ELR (cell line): Measurements from ENCODE around the gene CTTNBP2.

ENCODE experiments used
- DNase-seq: peaks from one replicate; pipeline ENCODE4 v3.0.0-alpha.2; 2015; ENCODE audit warnings: low read depth

CTTNBP2 gene

DNA sequence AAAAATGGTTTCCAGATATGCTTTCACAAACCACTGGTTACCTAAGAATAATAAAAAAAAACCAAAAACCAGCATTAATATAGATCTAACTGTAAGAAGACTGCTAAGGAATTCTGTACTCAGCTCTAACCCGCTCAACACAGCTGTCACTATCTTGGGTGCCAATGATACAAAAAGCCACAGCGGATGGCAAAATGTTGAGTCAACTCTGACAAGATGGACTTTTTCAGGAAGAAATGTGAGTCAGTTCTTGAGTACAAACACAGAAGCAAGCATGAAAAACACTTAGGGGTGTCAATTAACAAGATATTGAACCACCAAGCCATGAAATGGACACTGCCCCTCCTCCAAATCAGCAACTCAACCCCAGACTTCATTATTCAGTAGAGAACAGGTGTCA, 55.0 kb downstream of the CTTNBP2 start:
- no peak for DNase-seq

GRCh38 chr7:117816727-117817126, 56.5 kb downstream of the CTTNBP2 start:
- peak; percentile 64 for DNase-seq

- no peak for DNase-seq
Measured at GRCh38 chr7:117811696-117812095, 61.5 kb downstream of the CTTNBP2 start.

DNA sequence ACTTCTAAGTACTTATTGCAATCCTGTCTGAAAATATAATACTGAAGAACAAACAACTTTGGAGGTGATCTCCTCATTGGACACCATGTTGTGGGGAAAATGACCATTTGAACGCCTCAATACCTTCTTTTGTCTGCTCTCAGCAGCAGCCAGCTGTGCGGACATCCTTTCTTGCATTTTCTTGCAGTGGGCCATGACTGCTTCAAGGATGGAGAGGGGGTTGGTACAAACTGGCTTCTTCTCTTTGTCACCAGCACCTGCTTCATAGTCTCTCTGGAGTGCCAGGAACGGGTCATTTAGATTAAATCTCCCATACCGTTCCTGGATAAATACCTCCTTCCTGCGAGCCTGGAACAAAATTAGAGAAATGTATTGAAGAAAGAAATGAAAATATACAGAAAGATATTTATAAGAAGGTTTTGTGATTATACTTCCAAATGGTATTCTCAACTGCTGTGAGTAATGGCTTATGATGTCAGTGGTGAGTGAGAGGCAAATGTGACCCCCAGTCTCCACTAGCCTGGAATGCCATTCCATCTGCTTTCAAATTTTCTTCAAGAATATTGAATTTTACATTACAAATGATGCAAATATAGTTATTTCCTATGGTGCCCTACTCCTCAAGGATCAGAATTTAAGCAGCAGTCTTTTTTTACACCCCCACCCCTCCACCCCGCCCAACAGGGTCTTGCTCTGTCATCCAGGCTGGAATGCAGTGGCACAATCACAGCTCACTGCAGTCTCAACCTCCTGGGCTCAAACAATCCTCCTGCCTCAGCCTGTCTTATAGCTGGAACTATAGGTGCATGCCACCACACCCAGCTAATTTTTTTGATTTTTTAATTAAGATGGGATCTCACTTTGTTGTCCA, 62.4 kb downstream of the CTTNBP2 start:
- DNase-seq, result peak; percentile 71

DNA sequence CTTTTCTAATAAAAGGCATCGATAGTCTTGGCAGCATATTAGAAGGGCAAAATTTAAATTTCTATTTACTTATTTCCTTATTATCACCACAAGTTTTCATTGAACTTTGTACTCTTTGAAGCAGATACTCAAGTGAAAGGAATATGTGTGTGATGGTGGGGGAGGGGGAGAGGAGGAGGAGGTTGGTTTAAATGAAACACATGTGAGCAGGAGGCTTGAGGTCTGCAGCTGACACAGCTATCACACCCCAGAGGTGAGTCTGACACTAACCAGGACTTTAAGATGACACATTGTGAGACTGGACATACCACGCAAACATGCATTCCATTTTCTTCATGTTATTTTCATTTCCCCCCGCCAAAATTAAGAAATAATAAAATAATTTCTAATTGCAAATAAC, 63.3 kb downstream of the CTTNBP2 start:
- peak; percentile 27 for DNase-seq

GRCh38 chr7:117808910-117809705, 64.1 kb downstream of the CTTNBP2 start:
- no peak for DNase-seq

DNA sequence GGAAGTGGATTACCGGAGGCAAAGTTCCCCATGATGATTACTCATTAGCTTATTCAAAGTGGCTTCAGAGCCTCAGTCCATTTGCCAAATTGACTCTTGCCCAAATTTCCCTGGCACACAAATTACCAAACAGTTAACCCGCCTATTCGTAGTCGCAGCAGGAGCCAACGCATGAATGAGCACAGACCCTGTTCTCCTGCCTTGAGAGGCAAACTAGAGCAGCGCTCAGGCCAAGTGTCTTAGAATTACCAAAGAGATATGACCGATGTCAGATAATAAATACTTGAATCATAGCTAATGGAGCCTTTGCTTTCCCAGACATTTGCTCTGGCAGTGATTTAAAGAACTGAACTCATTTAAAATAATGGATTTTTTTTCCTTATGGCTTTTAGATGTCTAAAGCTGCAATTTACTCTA, 64.9 kb downstream of the CTTNBP2 start:
- DNase-seq, result no peak

GRCh38 chr7:117807676-117808075, 65.6 kb downstream of the CTTNBP2 start:
- DNase-seq, result no peak

DNA sequence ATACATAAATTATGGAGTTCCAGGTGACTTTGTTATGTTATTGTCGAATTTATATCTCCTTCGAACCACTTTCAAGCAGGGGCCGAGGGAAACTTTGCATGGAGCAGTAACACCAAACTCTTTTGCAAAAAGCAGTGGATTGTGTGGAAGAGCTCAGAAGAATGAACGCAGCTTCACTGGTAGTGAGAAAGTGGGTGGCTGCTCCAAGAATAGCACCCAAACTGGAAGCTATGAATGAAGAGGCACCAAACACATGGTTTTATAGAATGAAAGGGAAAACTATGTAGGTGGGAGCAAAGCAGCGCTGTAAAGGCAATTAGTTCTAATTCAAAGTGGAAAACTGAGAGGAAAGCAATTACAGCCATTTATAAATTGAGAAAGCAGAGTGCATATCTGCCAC, 67.2 kb downstream of the CTTNBP2 start:
- no peak for DNase-seq

GRCh38 chr7:117805241-117805640, 68.0 kb downstream of the CTTNBP2 start:
- no peak for DNase-seq

GRCh38 chr7:117803476-117803875, 69.8 kb downstream of the CTTNBP2 start:
- no peak for DNase-seq

DNA sequence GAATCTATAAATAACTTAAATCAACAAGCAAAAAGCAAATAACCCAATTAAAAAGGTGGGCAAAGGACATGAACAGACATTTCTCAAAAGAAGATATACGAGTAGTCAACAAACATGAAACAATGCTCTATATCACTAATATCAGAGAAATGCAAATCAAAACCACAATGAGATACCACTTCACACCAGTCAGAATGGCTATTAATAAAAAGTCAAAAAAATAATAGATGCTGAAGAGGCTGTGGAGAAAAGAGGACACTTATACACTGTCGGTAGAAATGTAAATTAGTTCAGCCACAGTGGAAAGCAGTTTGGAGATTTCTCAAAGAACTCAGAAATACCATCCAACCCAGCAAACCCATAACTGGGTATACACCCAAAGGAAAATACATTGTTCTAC, 70.6 kb downstream of the CTTNBP2 start:
- no peak for DNase-seq

GRCh38 chr7:117800841-117801240, 72.4 kb downstream of the CTTNBP2 start:
- DNase-seq, result peak; percentile 41

DNA sequence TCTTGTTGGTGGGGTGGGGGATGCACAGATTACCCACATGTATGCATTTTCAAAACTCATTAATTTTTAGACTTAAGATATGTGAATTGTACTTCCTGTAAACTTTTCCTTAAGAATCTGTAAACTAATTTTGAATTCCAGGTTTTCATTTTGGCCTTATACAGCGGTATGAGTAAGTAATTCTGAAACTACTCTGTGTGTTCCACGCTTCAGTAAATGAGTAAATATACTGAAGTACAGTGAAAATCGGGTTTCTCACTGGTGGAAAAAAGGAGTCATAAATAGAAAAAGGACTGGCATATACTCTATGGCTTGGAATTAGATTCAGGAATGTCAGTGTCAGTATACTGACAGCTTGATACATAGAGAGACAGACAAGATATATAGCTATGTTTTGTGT, 72.8 kb downstream of the CTTNBP2 start:
- no peak for DNase-seq

DNA sequence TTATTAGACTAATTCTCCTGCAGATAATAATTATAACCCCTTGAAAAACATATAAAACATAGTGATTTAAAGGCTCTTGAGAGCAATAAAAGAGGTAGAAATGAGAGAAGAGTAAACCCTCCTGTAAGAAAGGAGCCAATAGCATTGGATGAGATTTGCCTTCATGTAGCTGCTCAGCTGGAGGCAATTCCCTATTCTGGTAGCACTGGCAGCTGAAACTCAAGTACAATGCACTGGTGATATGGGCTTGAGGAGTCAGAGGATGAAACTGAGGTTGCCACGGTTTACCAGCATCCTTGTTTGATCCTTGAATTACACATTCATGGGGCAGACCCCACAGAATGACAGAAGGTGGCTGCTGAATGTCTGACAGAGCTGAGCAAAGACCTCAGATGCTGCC, 76.4 kb downstream of the CTTNBP2 start:
- no peak for DNase-seq

GRCh38 chr7:117793976-117794375, 79.3 kb downstream of the CTTNBP2 start:
- no peak for DNase-seq

GRCh38 chr7:117793521-117793920, 79.7 kb downstream of the CTTNBP2 start:
- DNase-seq, result no peak

- no peak for DNase-seq
Measured at GRCh38 chr7:117791877-117792780, 81.1 kb downstream of the CTTNBP2 start.

DNA sequence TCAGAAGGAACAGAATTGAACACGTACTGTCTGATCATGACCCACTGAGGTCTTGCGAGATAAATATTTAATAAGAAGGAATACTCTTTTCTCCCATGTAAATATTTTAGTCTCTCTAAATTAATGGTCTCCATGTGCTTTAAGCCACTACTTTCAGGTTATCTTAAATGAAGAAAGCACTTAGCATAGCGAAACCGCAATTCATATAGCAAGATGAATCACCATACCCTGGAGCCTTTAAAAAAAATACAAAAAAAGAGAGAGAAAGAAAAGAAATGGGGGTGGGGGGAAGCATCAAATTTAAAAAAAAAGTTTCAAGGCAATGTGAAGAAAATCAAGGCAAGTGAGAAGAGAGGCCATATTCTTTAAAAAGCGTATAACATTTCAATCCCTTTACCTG, 82.5 kb downstream of the CTTNBP2 start:
- peak; percentile 34 for DNase-seq

DNA sequence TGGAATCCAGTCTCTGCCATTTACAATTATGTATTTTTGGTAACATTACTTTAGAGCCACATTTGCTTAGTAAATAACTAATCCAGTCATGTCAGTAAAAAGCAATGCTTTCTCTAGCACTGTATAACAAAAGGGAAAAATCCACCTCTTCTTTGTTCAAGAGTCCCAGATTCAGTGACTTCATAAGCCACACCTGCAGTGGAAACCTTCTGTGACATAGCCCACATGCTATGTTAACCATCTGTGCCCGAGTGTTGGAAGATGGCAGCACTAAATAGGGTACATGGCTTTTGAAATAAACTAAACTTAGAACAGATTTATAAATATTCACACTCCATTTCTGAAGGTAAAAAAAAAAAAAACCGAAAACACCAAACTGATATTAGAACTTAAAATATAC, 83.0 kb downstream of the CTTNBP2 start:
- no peak for DNase-seq

DNA sequence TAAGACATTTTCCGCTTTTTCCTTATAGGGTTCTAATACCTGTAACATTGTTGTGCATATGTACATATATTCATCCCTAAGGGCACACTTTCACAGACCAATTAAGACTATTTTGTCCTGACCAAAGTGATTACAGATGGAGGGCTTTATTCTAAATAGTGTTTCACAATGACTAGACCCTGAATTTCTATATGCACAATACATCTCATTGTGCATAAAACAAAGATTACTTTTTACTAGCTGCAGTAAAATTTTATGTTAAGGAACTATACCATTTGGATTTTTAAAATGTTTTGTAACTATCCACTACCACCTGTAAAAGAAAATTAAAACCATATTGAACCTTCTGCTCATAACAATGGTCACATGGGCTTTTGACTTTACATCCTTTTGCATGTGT, 87.8 kb downstream of the CTTNBP2 start:
- DNase-seq, result no peak

DNA sequence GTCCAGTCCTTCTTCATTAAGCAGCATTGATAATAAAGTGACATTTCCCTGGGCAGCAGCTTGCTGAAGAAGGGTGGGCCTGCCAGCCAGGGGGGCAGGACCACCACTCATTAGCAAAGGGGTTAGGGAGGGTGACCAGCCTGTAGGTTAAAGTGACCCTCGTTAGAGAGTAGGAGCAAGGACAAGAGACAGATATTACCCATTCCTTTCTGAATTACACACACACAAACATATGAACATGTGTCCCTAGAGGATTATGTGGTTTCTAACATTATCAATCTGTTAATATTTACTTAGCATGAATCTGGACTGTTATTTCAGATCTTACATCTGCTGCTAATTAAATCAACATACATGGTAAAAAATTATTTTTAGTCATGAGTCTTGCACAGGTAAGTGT, 88.9 kb downstream of the CTTNBP2 start:
- DNase-seq, result no peak
